OCI-LY3 (cell line): ENCODE data around the gene PTPRN2.

ENCODE experiments used
- H2AFZ ChIP-seq: fragments of 200-600, 300-600 bp; shearing (Covaris generic); 2 replicates; pipeline ENCODE4 v1.6.0; 2014; ENCODE audit warnings: antibody characterized with exemption, low read depth, low read length
- H3K27ac ChIP-seq: fragments of 200-600, 300-600 bp; sonication (generic); 2 replicates; pipeline ENCODE4 v1.5.1; 2014; ENCODE audit warnings: mild to moderate bottlenecking, low read length, moderate library complexity, mixed read lengths
- H3K27me3 ChIP-seq: fragments of 200-600, 300-600 bp; sonication (generic); 2 replicates; pipeline ENCODE4 v1.6.1; 2014; ENCODE audit warnings: low read depth, low read length, mixed read lengths
- H3K36me3 ChIP-seq: fragments of 200-600, 300-600 bp; sonication (generic); replicated peaks from 2 replicates; pipeline ENCODE3; 2014; ENCODE audit warnings: low read depth, low read length, mixed read lengths
- H3K4me1 ChIP-seq: fragments of 300-600, 200-600 bp; sonication (generic); 2 replicates; pipeline ENCODE4 v1.6.1; 2014; ENCODE audit warnings: low read length, mixed read lengths
- H3K4me2 ChIP-seq: fragments of 200-600, 300-600 bp; sonication (generic); 2 replicates; pipeline ENCODE4 v1.6.1; 2014; ENCODE audit warnings: low read length, mixed read lengths
- H3K4me3 ChIP-seq: fragments of 300-600, 200-600 bp; sonication (generic); 2 replicates; pipeline ENCODE4 v1.5.1; 2014; ENCODE audit warnings: antibody characterized with exemption, mild to moderate bottlenecking, low read length, moderate library complexity
- H3K79me2 ChIP-seq: fragments of 300-600, 200-600 bp; shearing (Covaris generic); 2 replicates; pipeline ENCODE4 v1.6.1; 2014; ENCODE audit warnings: mild to moderate bottlenecking, low read length, mixed read lengths
- H3K9ac ChIP-seq: fragments of 300-600, 200-600 bp; shearing (Covaris generic); 2 replicates; pipeline ENCODE4 v1.6.0; 2014; ENCODE audit warnings: mild to moderate bottlenecking, low read length, moderate library complexity
- H3K9me3 ChIP-seq: fragments of 200-600, 300-600 bp; shearing (Covaris generic); 2 replicates; pipeline ENCODE4 v1.6.1; 2014; ENCODE audit warnings: low read length, mixed read lengths; ENCODE audit not compliant: insufficient read depth
- H4K20me1 ChIP-seq: fragments of 200-600, 300-600 bp; sonication (generic); 2 replicates; pipeline ENCODE4 v1.6.1; 2016; ENCODE audit warnings: low read length, mixed read lengths; ENCODE audit not compliant: insufficient read depth
- CTCF ChIP-seq: fragments of 200-600, 300-600 bp; sonication (generic); IDR thresholded peaks from 2 replicates; pipeline ENCODE4 v1.5.1; 2014; ENCODE audit warnings: antibody characterized with exemption, low read length, low read depth
- EZH2phosphoT487 ChIP-seq: fragments of 200-600 bp; shearing (Covaris generic); IDR thresholded peaks from 2 replicates; pipeline ENCODE4 v1.6.1; 2018; ENCODE audit warnings: antibody characterized with exemption, mixed run types, low read depth

The PTPRN2 gene

GRCh38 chr7:158583143-158583542 lies 4.5 kb downstream of the PTPRN2 start:
- Histone ChIP-seq H4K20me1 (no peaks in the 10 kb centered on the region), H3K27ac (no peak overlapping the region), H3K9ac (no peak overlapping the region), H3K4me3 (no peak overlapping the region), H3K9me3 (peaks cover 5% of the 10 kb centered on the region; the same call in 1 of the 2 replicates), H3K27me3 (0 out of 2 replicates have a peak, but pooled peaks cover 4% of the 10 kb centered on the region), H2AFZ (no peak overlapping the region), H3K4me2 (no peak overlapping the region), H3K79me2 (no peaks in the 10 kb centered on the region), H3K36me3 (no peaks in the 10 kb centered on the region), H3K4me1 (no peaks in the 10 kb centered on the region)
- no peak for TF ChIP-seq CTCF
- TF ChIP-seq EZH2phosphoT487, result no peak

GRCh38 chr7:158582089-158582456 lies 5.5 kb downstream of the PTPRN2 start:
- Histone ChIP-seq H3K4me1 (no peaks in the 10 kb centered on the region), H3K9me3 (peaks cover 5% of the 10 kb centered on the region; the same call in 1 of the 2 replicates), H4K20me1 (no peaks in the 10 kb centered on the region), H2AFZ (no peak overlapping the region), H3K9ac (no peak overlapping the region), H3K27me3 (0 out of 2 replicates have a peak, but pooled peaks cover 4% of the 10 kb centered on the region), H3K27ac (no peak overlapping the region), H3K79me2 (no peaks in the 10 kb centered on the region), H3K4me2 (no peak overlapping the region), H3K4me3 (no peak overlapping the region), H3K36me3 (no peaks in the 10 kb centered on the region)
- TF ChIP-seq EZH2phosphoT487 (no peak), CTCF (no peak)

GRCh38 chr7:158581440-158582088 lies 6.1 kb downstream of the PTPRN2 start:
- H4K20me1 ChIP-seq, result no peaks in the 10 kb centered on the region
- H3K9ac ChIP-seq, result no peak overlapping the region
- H2AFZ ChIP-seq, result no peak overlapping the region
- no peak overlapping the region for H3K4me3 ChIP-seq
- no peaks in the 10 kb centered on the region for H3K79me2 ChIP-seq
- no peak overlapping the region for H3K27ac ChIP-seq
- H3K27me3 ChIP-seq, result 0 out of 2 replicates have a peak, but pooled peaks cover 4% of the 10 kb centered on the region
- TF ChIP-seq EZH2phosphoT487 (no peak), CTCF (no peak)
- no peaks in the 10 kb centered on the region for H3K4me1 ChIP-seq
- H3K36me3 ChIP-seq, result no peaks in the 10 kb centered on the region
- H3K4me2 ChIP-seq, result no peak overlapping the region
- peaks cover 5% of the 10 kb centered on the region; the same call in 1 of the 2 replicates for H3K9me3 ChIP-seq

GRCh38 chr7:158579662-158580646 lies 7.7 kb downstream of the PTPRN2 start:
- TF ChIP-seq EZH2phosphoT487 (no peak), CTCF (no peak)

More at GRCh38 chr7:158579662-158580646, 7.7 kb downstream of the PTPRN2 start:
- Histone ChIP-seq H3K79me2 (no peaks in the 10 kb centered on the region), H3K27ac (no peak overlapping the region), H4K20me1 (no peaks in the 10 kb centered on the region), H3K27me3 (0 out of 2 replicates have a peak, but pooled peaks cover 4% of the 10 kb centered on the region), H2AFZ (no peak overlapping the region), H3K4me1 (no peaks in the 10 kb centered on the region), H3K4me3 (no peak overlapping the region), H3K4me2 (no peak overlapping the region), H3K36me3 (no peaks in the 10 kb centered on the region), H3K9ac (no peak overlapping the region), H3K9me3 (peaks cover 5% of the 10 kb centered on the region; the same call in 1 of the 2 replicates)
